Vagina (tissue), 2 donors: ENCODE measurements around the gene TELO2.

Source experiments
- POLR2A ChIP-seq, 2 donors: fragments of 450-650 bp; IDR thresholded peaks; one replicate each; pipeline ENCODE4 v1.6.1; 2017; ENCODE audit warnings: antibody characterized with exemption in 2 of 2, mild to moderate bottlenecking in 2 of 2, moderate library complexity in 2 of 2
- POLR2AphosphoS5 ChIP-seq, 2 donors: sonication (generic); formaldehyde crosslinking; IDR thresholded peaks; one replicate each; pipeline ENCODE4 v1.9.0; 2017; ENCODE audit warnings: antibody characterized with exemption in 2 of 2, mild to moderate bottlenecking in 2 of 2, low read depth in 1 of 2; ENCODE audit not compliant: insufficient read depth in 1 of 2
- TF ChIP-seq, protein P1 (sequence below), 3 experiments: fragments of 450-650 bp in 2 of 3; fragments of 200-600 bp in 1 of 3; sonication (generic) in 1 of 3; IDR thresholded peaks; one replicate each; pipeline ENCODE4 v1.5.1; 2017 to 2019; ENCODE audit warnings: antibody characterized with exemption in 3 of 3, mild to moderate bottlenecking in 2 of 3, moderate library complexity in 2 of 3

- TF ChIP-seq POLR2A (IDR thresholded peaks at IDR 0.05) (no peak), POLR2AphosphoS5 (IDR thresholded peaks at IDR 0.05; ENCODE audit: insufficient read depth in 1 of 2, low read depth in 1 of 2) (no peak)
- TF ChIP-seq, protein P1, sequence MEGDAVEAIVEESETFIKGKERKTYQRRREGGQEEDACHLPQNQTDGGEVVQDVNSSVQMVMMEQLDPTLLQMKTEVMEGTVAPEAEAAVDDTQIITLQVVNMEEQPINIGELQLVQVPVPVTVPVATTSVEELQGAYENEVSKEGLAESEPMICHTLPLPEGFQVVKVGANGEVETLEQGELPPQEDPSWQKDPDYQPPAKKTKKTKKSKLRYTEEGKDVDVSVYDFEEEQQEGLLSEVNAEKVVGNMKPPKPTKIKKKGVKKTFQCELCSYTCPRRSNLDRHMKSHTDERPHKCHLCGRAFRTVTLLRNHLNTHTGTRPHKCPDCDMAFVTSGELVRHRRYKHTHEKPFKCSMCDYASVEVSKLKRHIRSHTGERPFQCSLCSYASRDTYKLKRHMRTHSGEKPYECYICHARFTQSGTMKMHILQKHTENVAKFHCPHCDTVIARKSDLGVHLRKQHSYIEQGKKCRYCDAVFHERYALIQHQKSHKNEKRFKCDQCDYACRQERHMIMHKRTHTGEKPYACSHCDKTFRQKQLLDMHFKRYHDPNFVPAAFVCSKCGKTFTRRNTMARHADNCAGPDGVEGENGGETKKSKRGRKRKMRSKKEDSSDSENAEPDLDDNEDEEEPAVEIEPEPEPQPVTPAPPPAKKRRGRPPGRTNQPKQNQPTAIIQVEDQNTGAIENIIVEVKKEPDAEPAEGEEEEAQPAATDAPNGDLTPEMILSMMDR (IDR thresholded peaks at IDR 0.05): no peak
These were observed 16.1 kb upstream of the TELO2 start for GRCh38 chr16:1477033-1477432.
